ENCODE results near the gene TLR3.

The TLR3 gene

GRCh38 chr4:186137196-186137794, 68.3 kb downstream of the TLR3 start:
- no peak for TF ChIP-seq EZH2 (IDR thresholded peaks at IDR 0.05; ENCODE audit: borderline replicate concordance, low read depth, low read length, severe bottlenecking)
- TF ChIP-seq, protein P1, sequence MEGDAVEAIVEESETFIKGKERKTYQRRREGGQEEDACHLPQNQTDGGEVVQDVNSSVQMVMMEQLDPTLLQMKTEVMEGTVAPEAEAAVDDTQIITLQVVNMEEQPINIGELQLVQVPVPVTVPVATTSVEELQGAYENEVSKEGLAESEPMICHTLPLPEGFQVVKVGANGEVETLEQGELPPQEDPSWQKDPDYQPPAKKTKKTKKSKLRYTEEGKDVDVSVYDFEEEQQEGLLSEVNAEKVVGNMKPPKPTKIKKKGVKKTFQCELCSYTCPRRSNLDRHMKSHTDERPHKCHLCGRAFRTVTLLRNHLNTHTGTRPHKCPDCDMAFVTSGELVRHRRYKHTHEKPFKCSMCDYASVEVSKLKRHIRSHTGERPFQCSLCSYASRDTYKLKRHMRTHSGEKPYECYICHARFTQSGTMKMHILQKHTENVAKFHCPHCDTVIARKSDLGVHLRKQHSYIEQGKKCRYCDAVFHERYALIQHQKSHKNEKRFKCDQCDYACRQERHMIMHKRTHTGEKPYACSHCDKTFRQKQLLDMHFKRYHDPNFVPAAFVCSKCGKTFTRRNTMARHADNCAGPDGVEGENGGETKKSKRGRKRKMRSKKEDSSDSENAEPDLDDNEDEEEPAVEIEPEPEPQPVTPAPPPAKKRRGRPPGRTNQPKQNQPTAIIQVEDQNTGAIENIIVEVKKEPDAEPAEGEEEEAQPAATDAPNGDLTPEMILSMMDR (IDR thresholded peaks at IDR 0.05; ENCODE audit: borderline replicate concordance, extremely low read depth, low read length, poor library complexity, severe bottlenecking): peak; percentile 62
- H3K36me3 ChIP-seq (ENCODE audit: insufficient read depth, low read length): no peaks in the 10 kb centered on the region
- H3K9ac ChIP-seq (ENCODE audit: low read depth, low read length): no peak overlapping the region
- H3K9me3 ChIP-seq (ENCODE audit: insufficient read depth, low read length, severe bottlenecking): no peaks in the 10 kb centered on the region
- no peak overlapping the region for H3K4me3 ChIP-seq (ENCODE audit: low read depth in 1 of 2, low read length in 2 of 2)
- ATAC-seq (ENCODE audit: insufficient read depth, low read depth) (peak; percentile 49; the same call in 1 of the 3 replicates), DNase-seq (no peak)
- H2AFZ ChIP-seq (ENCODE audit: low read depth, low read length): no peak overlapping the region
- H3K4me2 ChIP-seq (ENCODE audit: insufficient read depth, low read length): no peak overlapping the region
- no peaks in the 10 kb centered on the region for H3K4me1 ChIP-seq (ENCODE audit: insufficient read depth, low read length)
- H4K20me1 ChIP-seq (ENCODE audit: insufficient read depth, low read length): no peaks in the 10 kb centered on the region
- no peaks in the 10 kb centered on the region for H3K79me2 ChIP-seq (ENCODE audit: insufficient read depth, low read length)
- no peak overlapping the region for H3K27ac ChIP-seq (ENCODE audit: low read length)
- H3K27me3 ChIP-seq (ENCODE audit: insufficient read depth, low read length, poor library complexity): peaks cover 6% of the 10 kb centered on the region

Measured in DND-41 (cell line).